ENCODE measurements around the gene ACYP1.

DNA sequence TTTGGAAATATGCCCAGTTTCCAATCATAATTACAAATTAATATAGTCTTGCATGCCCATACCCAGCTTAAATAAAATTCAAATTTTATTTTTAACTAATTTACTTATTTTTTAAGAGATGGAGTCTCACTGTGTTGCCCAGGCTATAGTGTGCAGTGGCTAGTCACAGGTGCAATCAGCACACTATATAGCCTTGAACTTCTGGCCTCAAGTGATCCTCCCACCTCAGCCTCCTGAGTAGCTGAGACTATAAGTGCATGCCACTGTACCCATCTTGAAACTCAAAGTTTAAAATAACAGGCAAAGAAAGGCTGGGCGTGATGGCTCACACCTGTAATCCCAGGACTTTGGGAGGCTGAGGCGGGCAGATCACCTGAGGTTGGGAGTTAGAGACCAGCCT, 22.9 kb downstream of the ACYP1 start:
- TF ChIP-seq EZH2 (IDR thresholded peaks at IDR 0.05; ENCODE audit: borderline replicate concordance, low read depth, low read length, severe bottlenecking), result no peak
- TF ChIP-seq, protein P1, sequence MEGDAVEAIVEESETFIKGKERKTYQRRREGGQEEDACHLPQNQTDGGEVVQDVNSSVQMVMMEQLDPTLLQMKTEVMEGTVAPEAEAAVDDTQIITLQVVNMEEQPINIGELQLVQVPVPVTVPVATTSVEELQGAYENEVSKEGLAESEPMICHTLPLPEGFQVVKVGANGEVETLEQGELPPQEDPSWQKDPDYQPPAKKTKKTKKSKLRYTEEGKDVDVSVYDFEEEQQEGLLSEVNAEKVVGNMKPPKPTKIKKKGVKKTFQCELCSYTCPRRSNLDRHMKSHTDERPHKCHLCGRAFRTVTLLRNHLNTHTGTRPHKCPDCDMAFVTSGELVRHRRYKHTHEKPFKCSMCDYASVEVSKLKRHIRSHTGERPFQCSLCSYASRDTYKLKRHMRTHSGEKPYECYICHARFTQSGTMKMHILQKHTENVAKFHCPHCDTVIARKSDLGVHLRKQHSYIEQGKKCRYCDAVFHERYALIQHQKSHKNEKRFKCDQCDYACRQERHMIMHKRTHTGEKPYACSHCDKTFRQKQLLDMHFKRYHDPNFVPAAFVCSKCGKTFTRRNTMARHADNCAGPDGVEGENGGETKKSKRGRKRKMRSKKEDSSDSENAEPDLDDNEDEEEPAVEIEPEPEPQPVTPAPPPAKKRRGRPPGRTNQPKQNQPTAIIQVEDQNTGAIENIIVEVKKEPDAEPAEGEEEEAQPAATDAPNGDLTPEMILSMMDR (IDR thresholded peaks at IDR 0.05; ENCODE audit: extremely low read depth in 1 of 2, insufficient read depth in 1 of 2, low read depth in 1 of 2, low read length in 2 of 2), result no peak
- TF ChIP-seq POLR2AphosphoS5 (IDR thresholded peaks at IDR 0.05; ENCODE audit: insufficient read depth, low read depth, low read length), result no peak
- TF ChIP-seq, protein P2, sequence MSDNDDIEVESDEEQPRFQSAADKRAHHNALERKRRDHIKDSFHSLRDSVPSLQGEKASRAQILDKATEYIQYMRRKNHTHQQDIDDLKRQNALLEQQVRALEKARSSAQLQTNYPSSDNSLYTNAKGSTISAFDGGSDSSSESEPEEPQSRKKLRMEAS (IDR thresholded peaks at IDR 0.05; ENCODE audit: insufficient read depth, insufficient read length), result no peak
- TF ChIP-seq POLR2A (IDR thresholded peaks at IDR 0.05; ENCODE audit: low read depth, low read length), result no peak
- no peak for TF ChIP-seq MYC (IDR thresholded peaks at IDR 0.05; ENCODE audit: low read depth, low read length)
